CD4-positive, alpha-beta T cell treated with Interleukin-6 at 100 ng/mL for 8 hours (primary cell): ENCODE measurements around the gene ASCC3.

ENCODE experiments used
- DNase-seq: peaks from one replicate; pipeline ENCODE4 v3.0.0-alpha.2; 2020; ENCODE audit warnings: mixed read lengths, low spot score

Gene ASCC3

GRCh38 chr6:100490065-100490464 lies 391.1 kb downstream of the ASCC3 start:
- DNase-seq = no peak

GRCh38 chr6:100488244-100488643 lies 392.9 kb downstream of the ASCC3 start:
- no peak for DNase-seq

- DNase-seq = no peak
Observed at GRCh38 chr6:100487638-100488037, 393.5 kb downstream of the ASCC3 start.

GRCh38 chr6:100485268-100485667 lies 395.9 kb downstream of the ASCC3 start:
- DNase-seq = no peak

GRCh38 chr6:100484474-100484873 lies 396.7 kb downstream of the ASCC3 start:
- DNase-seq = no peak

DNA sequence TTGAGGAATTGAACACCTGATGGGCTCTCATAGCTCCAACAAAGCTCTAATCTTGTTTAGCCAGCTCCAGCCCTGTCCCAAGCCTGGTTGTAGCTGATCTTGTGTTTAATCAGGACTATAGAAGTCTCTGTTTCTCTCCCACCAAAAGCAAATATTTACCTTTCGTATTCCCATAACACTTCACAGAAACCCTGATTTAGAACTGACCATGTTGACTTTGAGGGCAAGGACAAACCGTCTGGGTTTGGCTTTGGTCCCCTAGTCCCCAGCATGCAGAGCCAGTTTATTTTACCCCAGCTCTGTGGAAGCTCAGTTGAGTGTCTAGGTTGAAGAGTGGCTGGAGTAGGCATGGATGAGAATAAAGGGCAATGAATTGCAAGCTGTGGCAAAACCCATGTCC lies 398.4 kb downstream of the ASCC3 start:
- DNase-seq = no peak

DNA sequence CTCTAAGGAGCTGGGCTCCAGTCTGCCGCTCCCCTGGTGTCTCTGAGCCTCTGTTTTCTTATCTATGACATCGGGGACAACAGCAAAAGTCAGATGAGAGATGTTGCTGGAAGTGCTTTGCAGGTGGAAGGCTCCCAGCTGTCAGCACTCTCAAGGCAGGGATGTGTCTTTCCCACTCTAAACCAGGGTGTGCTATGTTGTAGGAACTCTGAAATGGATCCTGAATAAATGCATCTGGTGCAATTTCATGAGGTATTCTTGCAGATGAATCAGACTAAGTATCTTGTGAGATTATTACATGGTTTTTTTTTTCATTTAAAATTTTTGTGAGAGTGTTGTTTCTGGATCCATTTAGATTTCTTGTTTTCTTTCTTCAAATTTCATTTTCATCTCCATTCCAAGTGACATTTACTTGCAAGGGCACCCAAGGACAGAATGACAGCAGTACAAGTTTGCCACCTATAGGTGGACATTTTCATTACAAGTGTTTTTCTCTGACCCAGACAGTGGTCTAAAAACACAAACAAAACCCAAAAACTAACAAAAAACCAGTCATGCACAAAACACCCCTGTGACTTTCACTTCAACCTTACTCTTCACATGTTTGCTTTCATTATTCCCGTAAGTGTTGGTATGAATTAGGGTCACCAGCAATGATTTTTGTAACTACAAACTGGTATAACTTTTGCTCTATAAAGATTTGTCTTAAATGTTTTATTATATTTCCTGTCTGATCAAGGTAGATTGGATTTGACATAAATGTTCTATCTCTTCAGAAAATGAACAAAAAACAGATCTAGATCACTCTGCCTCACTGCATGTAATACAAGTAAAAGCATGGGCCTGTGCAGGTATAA lies 401.7 kb downstream of the ASCC3 start:
- no peak for DNase-seq

GRCh38 chr6:100475554-100476320 lies 405.4 kb downstream of the ASCC3 start:
- no peak for DNase-seq

- no peak for DNase-seq
Observed at GRCh38 chr6:100473182-100473581, 407.9 kb downstream of the ASCC3 start.

DNA sequence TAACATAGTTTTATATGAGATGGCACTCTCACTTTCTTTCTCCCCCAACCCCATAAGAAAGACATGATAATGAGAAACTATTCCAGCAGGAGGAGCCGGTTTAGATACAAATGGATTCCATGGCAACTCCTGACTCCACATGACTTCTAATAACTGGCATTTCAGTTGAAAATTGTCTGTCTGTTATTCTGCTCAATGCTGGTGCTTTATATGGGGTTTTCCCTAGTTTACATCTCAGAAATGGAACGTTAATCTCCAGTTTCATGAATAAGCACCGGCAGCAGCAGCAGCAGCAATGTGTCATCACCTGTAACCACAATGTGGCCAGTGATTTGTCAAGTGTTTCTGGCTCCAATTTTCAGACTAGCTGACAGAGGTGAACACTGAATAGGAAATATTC lies 408.5 kb downstream of the ASCC3 start:
- DNase-seq = no peak

GRCh38 chr6:100470422-100471120 lies 410.6 kb downstream of the ASCC3 start:
- no peak for DNase-seq

DNA sequence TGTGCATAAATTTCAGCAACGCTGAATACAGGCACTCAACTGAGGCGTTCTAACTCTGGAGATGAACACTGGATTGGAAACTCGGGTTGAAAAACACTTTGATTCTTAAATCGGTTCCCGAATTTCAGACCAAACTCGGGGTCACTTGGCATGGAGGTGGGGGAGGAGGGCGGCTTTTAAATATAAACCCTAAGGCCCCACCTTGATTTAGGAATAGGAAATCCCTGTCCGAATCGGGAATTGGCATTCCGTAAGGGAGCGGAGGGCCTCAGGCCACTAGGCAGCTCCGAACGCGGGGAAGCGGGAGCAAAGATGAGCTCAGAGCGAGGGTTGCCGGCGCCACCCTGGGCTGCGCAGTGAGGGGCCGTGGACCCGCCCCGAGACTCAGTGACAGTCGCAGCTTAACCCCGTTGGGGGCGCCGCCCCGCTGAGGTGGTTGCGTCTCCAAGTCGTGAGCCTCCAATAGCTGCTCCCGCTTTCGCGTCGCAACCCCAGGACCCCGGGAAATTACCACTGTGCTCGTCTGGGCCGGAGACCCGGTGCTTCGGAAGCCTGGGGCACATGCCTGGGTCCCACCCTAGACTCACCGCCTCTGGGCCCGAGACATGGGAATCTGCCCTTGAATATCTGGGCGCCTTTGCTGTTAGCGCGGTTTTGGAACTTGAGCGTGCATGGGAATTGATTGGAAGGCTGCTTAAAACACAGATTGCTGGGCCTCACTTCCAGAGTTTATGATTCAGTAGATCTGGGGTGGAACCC lies 411.8 kb downstream of the ASCC3 start:
- DNase-seq = no peak

- no peak for DNase-seq
Observed at GRCh38 chr6:100468016-100468622, 413.0 kb downstream of the ASCC3 start.

DNA sequence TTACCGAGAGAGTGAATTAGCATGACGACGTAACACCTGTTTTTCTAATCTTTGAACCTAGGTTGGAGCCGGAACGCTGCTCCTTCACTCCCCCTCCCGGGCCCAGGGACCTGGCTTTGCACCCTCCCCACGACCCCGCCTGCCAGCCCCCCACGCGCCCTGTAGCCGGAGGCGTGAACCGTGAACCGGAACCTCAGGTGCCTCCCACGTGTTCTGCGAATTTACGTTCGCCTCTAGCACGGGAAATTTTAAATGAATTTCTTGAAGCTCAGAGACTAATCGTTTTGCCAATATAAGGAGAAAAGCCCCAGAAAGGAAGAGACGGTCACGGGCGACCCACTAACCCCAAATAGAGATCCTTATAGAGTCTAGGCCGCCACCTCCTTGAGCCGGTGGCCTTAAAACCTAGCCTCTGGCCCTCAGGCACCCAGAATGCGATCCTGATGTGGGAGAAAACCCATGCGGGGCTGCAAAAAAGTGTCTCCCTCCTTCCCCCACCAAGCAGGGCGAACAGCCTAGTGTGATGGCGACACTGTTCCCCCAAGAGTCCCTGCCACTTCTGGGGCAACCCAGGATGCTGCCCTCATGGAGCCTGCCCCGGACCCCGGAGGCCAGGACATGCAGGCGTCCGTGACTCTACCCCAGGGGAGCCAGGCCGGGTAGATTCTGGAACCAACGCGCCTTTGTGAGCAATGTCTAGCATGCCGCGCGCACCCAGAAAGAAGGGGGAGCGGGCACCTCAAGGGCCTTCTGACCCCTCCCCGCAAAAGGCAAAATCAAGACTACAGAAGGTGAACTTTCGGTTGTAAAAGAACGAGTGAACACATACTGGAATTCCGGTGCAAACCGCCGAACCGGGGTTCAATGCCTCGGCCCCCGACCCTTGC lies 413.8 kb downstream of the ASCC3 start:
- DNase-seq = no peak

GRCh38 chr6:100466410-100467128 lies 414.6 kb downstream of the ASCC3 start:
- no peak for DNase-seq

DNA sequence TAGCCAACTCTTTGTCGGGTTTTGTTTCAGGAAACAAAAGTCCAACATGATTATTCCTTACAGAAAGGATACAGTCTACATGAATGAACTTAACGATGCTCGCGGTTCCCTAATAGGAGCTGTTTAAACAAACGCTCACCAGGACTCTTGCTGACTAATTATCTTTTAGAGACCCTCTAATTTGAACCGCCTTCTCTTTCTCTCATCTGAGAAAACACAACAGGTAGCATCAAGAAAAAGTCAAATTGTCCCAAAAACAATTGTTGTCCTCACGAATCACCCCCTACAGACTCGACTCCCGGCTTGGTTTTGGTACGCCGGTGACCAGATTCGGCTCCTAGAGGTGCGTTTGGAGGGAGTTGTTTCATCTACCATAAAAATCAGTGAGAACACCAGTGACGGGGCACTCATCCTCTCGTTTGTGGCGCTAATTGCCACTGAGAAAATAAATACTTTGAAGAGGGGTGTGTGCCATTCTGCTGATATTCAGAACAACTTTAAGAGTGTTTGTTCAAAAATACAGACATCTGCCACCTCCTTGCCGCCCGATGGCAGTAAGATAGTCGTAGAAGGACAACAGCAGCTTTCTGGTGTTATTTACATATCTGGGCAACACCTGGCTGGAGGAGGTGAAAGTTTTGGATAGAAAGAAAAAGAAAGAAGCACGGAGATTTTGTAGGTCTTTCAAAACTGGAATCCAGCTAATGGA lies 415.3 kb downstream of the ASCC3 start:
- no peak for DNase-seq

DNA sequence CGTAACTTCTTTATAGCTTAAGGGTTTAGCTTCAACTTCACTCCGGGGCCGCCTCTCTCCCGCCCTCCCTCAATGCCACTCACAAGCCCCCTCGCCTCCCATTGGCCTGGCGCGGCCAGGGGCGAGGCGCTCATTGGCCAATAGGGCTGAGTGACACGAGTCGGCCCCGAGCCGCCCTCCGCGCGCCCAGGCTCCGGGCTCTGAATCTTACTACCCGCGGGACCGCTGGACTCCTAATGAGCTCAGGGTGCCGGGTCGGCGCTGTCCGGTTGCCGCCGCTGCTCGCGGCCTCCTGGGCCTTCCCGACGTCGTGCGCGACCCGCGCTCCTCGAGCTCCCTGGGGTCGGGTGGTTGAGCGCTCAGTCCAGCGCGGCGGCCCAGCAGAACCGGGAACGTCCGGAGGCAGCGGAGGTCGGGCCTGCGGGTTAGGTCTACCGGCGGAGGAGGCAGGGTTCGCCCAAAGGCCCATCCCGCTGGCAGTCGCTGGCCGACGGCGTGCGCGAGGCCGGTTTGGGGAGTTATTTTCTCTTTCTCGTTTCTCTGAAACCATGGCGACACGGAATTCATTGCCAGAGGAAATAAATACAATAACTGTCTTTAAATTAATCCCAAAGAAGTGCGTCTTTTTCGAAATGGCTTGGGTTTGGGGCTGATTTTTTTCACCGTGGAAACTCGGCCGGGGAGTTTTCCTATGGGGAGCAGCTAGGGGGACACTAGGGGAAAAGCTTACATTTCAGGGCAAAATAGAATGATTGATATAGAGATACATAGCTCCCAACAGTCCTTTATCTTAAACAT lies 416.0 kb downstream of the ASCC3 start, which contains the start of gene SIM1:
TSS of gene SIM1 (minus strand) at position 19 of the 798 bp plus-strand sequence. CDS start 1,453 bp downstream, outside the sequence.
- DNase-seq = no peak
